NCI-H1105 (cell line): ENCODE measurements around the gene MGAT5B.
A peak's percentile ranks its signal among the peaks of the same experiment; 100 is the strongest.

Experiments
- DNase-seq: peaks from one replicate; lab custom pipeline; 2025; lab: John Stamatoyannopoulos, UW

Gene MGAT5B

DNA sequence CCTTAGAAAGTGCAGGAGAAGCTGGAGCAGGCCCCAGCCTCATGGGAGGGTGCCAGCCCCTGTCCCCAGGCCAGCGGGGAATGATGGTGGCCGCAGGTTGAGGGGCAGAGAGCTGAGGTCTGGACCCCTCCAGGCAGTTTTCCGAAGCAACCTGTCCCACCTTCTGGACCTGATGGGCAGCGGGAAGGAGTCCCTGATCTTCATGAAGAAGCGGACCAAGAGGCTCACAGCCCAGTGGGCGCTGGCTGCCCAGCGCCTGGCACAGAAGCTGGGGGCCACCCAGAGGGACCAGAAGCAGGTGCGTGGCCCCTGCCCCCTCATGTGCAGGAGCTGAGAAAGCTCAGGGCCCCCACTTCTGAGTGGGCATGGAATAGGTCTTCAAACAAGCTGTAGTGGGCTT lies 36.8 kb downstream of the MGAT5B start:
- no peak for DNase-seq

GRCh38 chr17:76905836-76906235 lies 37.6 kb downstream of the MGAT5B start:
- DNase-seq, result no peak

DNA sequence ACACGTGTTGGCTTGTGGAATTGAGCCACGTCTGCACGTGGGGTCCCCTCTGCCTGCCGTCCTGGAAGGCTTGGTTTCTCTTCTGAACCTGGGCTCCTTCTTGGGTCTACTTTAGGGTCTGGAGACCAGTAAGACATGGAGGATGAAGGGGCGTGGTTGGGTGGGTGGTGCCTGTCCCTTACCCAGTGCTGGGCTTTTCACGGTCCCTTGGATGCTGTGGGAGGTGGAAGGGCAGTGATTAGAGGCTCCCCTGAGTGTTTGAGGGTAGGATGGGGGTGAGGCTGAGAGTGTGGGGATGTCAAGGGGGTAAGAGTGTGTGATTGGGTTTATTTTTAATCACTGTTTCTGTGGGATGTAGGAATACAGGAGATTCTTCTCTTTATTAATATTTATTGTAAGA lies 38.3 kb downstream of the MGAT5B start:
- DNase-seq, result no peak

- no peak for DNase-seq
Measured at GRCh38 chr17:76907352-76907751, 39.1 kb downstream of the MGAT5B start.

- no peak for DNase-seq
Measured at GRCh38 chr17:76909971-76910760, 42.0 kb downstream of the MGAT5B start.

GRCh38 chr17:76911299-76912017 lies 43.3 kb downstream of the MGAT5B start:
- DNase-seq, result peak; percentile 17

- no peak for DNase-seq
Measured at GRCh38 chr17:76912421-76913164, 44.4 kb downstream of the MGAT5B start.

- DNase-seq, result no peak
Measured at GRCh38 chr17:76914937-76915336, 46.7 kb downstream of the MGAT5B start.

DNA sequence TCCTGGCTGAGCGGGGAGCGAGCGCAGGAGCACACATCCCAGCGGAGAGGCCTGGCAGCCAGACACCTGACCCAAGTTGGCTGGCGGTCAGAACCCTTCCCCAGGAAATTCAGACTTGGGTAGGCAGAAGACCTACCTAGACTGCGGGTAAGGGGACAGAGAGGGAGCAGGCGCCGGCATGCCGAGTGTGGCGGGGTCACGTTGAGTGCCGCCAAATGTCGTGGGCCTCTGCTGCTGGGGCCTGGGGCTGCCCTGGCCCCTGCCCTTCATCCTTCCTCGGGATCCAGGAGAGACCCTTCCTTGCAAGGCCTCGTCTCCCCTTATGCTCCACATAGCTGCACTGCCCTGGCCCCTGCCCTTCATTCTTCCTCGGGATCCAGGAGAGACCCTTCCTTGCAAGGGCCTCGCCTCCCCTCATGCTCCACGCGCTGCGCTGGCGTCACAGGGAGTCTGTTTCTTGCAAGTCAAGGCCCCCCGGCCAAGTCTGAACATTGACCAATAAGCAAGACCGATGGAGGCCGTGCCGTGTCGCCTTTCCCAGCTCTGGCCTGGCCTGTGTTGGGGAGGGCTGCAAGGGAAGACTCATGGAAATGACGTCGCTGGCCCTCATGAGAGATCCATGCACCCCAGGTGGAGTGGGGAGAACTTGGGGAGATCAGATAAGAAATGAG lies 47.8 kb downstream of the MGAT5B start:
- no peak for DNase-seq

DNA sequence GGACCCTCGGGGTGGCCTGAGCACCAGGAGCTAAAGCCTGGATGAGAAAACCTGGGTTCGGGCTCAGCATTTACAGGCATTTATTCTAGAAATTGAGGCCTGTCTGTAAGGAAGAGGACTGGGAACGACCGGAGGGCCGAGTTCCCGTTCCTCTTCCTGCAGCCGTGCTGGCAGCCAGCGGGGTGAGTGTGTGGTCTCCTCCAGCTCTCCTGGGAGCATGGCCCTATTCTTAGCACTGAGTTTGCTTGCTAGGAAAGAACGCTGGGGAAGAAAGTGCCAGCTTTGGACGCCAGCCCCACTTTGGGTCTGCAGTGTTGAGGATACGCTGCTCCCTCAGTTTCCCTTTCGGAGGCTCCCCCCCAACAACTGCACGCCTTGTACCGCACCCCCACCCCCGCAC lies 49.6 kb downstream of the MGAT5B start:
- DNase-seq, result no peak

DNA sequence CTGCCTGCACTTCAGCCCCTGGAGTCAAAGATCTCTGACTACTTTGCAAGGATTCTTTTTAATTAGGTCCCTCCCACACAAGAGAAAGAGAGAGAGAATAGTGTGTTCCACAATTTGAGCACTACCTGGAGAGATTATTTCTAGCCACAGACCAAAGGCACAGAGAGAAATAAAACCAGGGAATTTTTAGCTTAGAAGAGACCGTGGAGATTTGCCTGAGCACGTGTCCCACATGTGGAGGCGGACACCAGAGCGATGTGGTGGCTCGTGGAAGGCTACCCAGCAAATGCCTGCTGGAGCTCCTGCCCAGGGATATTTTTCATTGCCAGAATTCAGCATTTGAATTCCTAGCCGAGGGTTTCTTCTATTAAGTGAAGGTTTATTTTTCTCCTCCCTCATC lies 50.6 kb downstream of the MGAT5B start:
- DNase-seq, result no peak

GRCh38 chr17:76920364-76921139 lies 52.3 kb downstream of the MGAT5B start:
- no peak for DNase-seq

- no peak for DNase-seq
Measured at GRCh38 chr17:76921340-76922036, 53.3 kb downstream of the MGAT5B start.

- no peak for DNase-seq
Measured at GRCh38 chr17:76922084-76922483, 53.9 kb downstream of the MGAT5B start.

DNA sequence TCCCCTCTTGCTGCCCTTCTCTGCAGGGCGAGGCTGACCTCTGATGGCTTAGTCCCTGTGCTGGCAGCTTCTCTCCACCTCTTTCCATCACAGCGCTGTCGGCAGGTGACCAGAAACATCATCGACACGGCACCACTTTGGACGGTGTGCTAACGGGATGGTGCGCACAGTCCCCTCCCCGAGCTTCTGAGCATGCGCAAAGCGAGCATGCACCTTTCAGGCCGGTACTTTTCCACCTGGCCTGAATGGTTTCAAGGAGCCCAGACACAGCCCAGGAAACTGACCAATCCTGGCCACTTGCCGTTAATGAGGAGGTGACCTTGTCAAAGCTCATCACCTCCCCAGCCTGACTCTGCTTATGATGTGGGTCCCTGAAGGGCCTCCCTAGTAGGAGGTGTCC lies 54.8 kb downstream of the MGAT5B start:
- no peak for DNase-seq

- no peak for DNase-seq
Measured at GRCh38 chr17:76923491-76923890, 55.3 kb downstream of the MGAT5B start.

DNA sequence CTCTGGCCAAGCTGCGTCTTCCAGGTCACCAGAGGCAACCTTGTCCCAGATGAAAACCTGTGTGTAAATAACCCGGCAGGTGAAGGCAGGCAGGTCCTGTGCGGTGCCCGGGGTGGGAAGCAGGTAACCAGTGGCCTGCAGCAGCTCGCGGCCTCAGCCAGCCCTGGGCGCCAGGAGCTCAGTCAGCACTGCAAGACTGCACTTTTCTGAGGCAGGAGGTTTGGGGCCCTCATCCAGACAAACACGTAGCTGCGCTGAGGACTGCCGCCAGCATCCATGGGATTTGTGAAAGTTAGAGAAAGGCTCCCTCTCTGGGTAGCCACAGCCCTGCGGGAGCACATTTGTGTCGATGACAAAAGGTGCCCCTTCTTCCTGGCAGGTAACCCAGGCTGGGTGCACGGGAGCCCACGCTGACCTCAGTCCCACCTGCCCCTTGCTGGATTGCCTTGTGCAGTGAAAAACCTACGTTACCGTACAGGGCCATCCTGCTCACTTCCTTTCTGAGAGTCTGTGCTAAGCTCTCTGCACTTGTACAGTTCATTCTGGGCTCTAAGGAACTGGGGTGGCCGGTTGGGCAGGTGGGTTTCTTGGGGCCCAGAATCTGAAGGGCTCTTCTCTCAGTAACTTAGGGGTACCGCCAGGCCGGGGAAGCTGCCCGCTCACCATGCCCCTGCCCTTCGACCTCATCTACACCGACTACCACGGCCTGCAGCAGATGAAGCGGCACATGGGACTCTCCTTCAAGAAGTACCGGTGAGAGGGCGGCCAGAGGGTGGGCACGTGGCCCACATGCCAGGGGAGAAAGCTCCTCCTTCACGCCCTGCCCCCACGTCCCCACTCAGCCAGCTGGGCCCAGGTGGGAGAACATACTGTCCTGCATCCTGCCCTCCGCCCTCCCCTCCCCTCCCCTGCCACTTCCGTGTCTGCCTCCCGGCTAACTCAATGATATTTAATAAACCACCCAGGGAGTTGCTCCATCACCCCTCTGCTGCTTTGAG lies 56.4 kb downstream of the MGAT5B start:
- no peak for DNase-seq

DNA sequence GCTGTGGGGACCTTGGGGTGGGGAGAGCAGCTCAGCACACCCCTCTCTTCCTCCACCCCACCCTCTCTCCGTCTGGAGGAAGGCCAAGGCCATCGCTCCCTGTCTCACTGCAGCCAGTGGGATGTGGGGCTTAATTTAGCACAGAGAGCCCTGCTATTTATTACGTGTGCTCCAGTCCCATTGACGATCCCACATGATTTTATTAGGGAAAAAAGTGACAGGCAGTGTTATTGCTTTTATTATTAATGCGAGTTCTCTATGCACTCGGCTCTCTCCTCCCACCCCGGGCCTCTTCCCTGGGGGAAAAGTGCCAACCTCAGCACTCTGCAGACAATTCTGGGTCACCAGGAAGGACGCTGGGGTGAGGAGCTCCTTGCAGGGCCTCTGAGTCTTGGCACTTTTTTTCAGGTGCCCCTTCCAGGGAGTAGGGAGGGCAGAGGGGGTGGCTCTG lies 57.3 kb downstream of the MGAT5B start:
- no peak for DNase-seq

- no peak for DNase-seq
Measured at GRCh38 chr17:76926237-76926866, 58.1 kb downstream of the MGAT5B start.
